Adrenal gland (tissue), 5 donors: ENCODE data around the gene FAF1.

Experiments used
- POLR2A ChIP-seq, 2 donors: fragments of 450-650 bp; IDR thresholded peaks; one replicate each; pipeline ENCODE4 v1.6.1; 2017; ENCODE audit warnings: antibody characterized with exemption in 2 of 2, mild to moderate bottlenecking in 2 of 2, moderate library complexity in 1 of 2
- TF ChIP-seq, protein P1 (sequence below), 6 experiments: fragments of 450-650 bp in 4 of 6; fragments of 200-600 bp in 2 of 6; sonication (generic) in 1 of 6; IDR thresholded peaks; 1 replicate in 5 of 6; 2 replicates in 1 of 6; pipeline versions ENCODE4 v1.5.1 to v1.8.0; 2016 to 2021; ENCODE audit warnings: antibody characterized with exemption in 6 of 6, mild to moderate bottlenecking in 2 of 6, moderate library complexity in 1 of 6
- donor health status: DM: no; HTN: no; CAD: no.

DNA sequence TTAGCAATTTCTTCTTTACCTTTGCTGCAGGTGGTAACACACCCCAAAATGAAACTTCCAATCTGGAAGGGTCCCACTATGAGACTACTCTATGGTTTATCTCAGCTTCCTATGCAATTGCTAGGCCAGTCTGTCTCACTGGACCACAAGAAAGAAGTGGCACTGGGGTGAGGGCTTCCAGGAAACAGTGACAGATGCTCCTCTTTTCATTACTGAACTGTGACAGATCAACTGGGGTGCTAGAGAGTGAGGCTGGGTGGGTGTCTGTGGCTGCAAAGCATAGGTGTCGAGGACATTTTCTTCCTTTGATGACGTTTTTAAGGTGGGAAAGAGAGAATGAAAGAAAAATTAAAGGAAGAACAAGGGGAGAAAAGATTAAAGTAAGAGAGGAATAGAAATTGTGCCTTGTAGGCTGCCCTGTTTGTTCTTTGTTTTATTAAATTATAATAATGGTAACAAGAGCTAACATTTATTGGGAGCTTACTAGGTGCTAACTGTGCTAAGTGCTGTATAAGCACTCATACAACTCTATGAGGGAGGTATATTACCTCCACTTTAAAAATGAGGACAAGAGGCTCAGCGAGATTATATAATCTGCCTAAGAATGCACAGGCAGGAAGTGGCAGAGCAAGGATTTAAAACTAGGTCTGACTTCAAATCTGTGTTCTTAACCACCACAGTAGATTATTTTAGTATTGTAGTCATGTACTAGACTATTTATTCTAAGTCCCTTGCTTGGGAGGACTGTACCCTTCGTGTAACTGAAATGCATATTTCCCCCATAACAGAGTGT lies 509.0 kb downstream of the FAF1 start:
- no peak for TF ChIP-seq POLR2A (IDR thresholded peaks at IDR 0.05)
- TF ChIP-seq, protein P1, sequence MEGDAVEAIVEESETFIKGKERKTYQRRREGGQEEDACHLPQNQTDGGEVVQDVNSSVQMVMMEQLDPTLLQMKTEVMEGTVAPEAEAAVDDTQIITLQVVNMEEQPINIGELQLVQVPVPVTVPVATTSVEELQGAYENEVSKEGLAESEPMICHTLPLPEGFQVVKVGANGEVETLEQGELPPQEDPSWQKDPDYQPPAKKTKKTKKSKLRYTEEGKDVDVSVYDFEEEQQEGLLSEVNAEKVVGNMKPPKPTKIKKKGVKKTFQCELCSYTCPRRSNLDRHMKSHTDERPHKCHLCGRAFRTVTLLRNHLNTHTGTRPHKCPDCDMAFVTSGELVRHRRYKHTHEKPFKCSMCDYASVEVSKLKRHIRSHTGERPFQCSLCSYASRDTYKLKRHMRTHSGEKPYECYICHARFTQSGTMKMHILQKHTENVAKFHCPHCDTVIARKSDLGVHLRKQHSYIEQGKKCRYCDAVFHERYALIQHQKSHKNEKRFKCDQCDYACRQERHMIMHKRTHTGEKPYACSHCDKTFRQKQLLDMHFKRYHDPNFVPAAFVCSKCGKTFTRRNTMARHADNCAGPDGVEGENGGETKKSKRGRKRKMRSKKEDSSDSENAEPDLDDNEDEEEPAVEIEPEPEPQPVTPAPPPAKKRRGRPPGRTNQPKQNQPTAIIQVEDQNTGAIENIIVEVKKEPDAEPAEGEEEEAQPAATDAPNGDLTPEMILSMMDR (IDR thresholded peaks at IDR 0.05), result no peak
